NCI-H1092 (cell line): Measurements from ENCODE around the gene ME3.

Experiments used
- DNase-seq: peaks from one replicate; lab custom pipeline; 2025; lab: John Stamatoyannopoulos, UW

ME3 gene

GRCh38 chr11:86514453-86514852 lies 158.0 kb downstream of the ME3 start:
- no peak for DNase-seq

GRCh38 chr11:86513746-86514373 lies 158.6 kb downstream of the ME3 start:
- DNase-seq: no peak

GRCh38 chr11:86513138-86513537 lies 159.3 kb downstream of the ME3 start:
- no peak for DNase-seq

GRCh38 chr11:86511086-86511551 lies 161.3 kb downstream of the ME3 start:
- DNase-seq: no peak

- no peak for DNase-seq
Measured at GRCh38 chr11:86510674-86511073, 161.7 kb downstream of the ME3 start.

- no peak for DNase-seq
Measured at GRCh38 chr11:86510097-86510496, 162.3 kb downstream of the ME3 start.

- no peak for DNase-seq
Measured at GRCh38 chr11:86509588-86509974, 162.8 kb downstream of the ME3 start.

GRCh38 chr11:86508604-86509587 lies 163.5 kb downstream of the ME3 start:
- DNase-seq: no peak

- no peak for DNase-seq
Measured at GRCh38 chr11:86507249-86507845, 165.1 kb downstream of the ME3 start.

- DNase-seq: no peak
Measured at GRCh38 chr11:86506235-86506634, 166.2 kb downstream of the ME3 start.

GRCh38 chr11:86503131-86503530 lies 169.3 kb downstream of the ME3 start:
- DNase-seq: no peak

GRCh38 chr11:86502137-86502642 lies 170.2 kb downstream of the ME3 start:
- no peak for DNase-seq

GRCh38 chr11:86500500-86501140 lies 171.8 kb downstream of the ME3 start:
- no peak for DNase-seq

- no peak for DNase-seq
Measured at GRCh38 chr11:86499723-86500129, 172.7 kb downstream of the ME3 start.

GRCh38 chr11:86497836-86498235 lies 174.6 kb downstream of the ME3 start:
- no peak for DNase-seq

- DNase-seq: no peak
Measured at GRCh38 chr11:86497310-86497709, 175.1 kb downstream of the ME3 start.

- DNase-seq: no peak
Measured at GRCh38 chr11:86495351-86495750, 177.1 kb downstream of the ME3 start.

GRCh38 chr11:86492370-86493010 lies 179.9 kb downstream of the ME3 start:
- no peak for DNase-seq

GRCh38 chr11:86491027-86491426 lies 181.4 kb downstream of the ME3 start:
- DNase-seq: no peak

- DNase-seq: no peak
Measured at GRCh38 chr11:86490582-86490981, 181.8 kb downstream of the ME3 start.

GRCh38 chr11:86489442-86489841 lies 183.0 kb downstream of the ME3 start:
- no peak for DNase-seq

- DNase-seq: no peak
Measured at GRCh38 chr11:86488553-86488952, 183.9 kb downstream of the ME3 start.
